B cell (primary cell): ENCODE measurements around the gene SRRM2.

Experiments
- EZH2 ChIP-seq: IDR thresholded peaks from 2 replicates; pipeline ENCODE4 v1.6.1; 2012; ENCODE audit warnings: borderline replicate concordance, low read depth, mild to moderate bottlenecking, moderate library complexity, low read length; ENCODE audit not compliant: insufficient read depth, poor library complexity, severe bottlenecking
- TF ChIP-seq, protein P1 (sequence below): fragments of 200-600 bp; IDR thresholded peaks from one replicate; pipeline ENCODE4 v1.8.0; 2022; ENCODE audit warnings: antibody characterized with exemption, mild to moderate bottlenecking

DNA sequence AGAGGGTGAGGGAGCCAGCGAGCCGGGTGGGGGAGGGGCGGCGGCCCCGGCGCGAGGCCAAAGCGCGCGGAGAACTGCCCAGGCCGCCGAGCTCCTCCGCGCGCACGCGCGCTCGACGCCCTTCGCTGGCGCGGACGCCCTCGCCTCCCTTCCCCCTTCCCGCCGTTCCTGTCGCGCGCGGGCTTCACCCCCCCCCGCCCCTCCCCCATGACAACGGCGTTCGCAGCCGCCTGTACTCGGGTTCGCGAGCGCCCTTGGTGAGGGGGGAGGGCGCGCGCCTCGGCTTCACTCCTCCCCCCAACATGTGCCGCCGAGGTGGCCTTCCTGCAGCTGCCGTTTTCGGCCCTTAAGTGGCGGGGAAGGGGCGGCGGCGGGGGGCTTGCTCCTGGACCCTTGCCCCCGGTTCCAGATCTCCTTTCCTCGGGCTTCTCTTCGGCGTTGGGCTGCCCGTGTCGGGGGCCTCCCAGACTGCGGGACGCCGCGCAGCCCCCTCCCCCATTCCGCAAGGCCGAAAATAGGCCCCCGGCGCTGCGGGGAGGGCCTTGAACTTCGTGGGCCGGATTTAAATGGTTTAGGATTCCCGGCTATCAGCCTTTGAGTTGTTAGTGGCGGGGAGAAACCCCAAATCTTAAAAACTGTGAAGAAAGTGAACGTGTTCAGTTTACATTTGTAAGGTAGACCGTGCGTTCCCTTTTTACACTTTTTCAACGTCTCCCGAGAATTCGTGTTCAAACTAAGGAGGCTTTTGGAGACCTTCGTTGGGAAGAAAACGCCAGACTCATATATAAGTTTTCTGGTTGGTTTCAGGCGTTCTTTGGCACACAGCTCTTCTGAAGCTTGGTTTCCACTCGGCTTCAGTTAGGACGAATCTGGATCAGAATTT lies 653 bp downstream of the SRRM2 start:
- TF ChIP-seq, protein P1, sequence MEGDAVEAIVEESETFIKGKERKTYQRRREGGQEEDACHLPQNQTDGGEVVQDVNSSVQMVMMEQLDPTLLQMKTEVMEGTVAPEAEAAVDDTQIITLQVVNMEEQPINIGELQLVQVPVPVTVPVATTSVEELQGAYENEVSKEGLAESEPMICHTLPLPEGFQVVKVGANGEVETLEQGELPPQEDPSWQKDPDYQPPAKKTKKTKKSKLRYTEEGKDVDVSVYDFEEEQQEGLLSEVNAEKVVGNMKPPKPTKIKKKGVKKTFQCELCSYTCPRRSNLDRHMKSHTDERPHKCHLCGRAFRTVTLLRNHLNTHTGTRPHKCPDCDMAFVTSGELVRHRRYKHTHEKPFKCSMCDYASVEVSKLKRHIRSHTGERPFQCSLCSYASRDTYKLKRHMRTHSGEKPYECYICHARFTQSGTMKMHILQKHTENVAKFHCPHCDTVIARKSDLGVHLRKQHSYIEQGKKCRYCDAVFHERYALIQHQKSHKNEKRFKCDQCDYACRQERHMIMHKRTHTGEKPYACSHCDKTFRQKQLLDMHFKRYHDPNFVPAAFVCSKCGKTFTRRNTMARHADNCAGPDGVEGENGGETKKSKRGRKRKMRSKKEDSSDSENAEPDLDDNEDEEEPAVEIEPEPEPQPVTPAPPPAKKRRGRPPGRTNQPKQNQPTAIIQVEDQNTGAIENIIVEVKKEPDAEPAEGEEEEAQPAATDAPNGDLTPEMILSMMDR = no peak
- no peak for TF ChIP-seq EZH2
